Gastrocnemius medialis (tissue), 4 donors: ENCODE results near the gene HIP1. TPM values are rescaled to one million over a fixed set of nuclear protein-coding genes. Genes with fewer than 3 reads are reported as not detected.

Source experiments
- ATAC-seq, 2 donors: fragments of 150-250 bp; one replicate each; pipeline ENCODE4 v1.9.1; 2016
- DNase-seq, 2 donors: peaks; one replicate each; pipeline ENCODE4 v3.0.0-alpha.2; 2019
- H3K27ac ChIP-seq, 4 donors: fragments of 200-600 bp; sonication (generic); 1 replicate in 1 of 4; 2 replicates in 3 of 4; pipeline ENCODE4 v1.5.1; 2016 to 2018; ENCODE audit warnings: mild to moderate bottlenecking in 2 of 4, moderate library complexity in 1 of 4
- H3K27me3 ChIP-seq, 3 donors: fragments of 200-600 bp; sonication (generic) in 2 of 3; 1 replicate in 1 of 3; 2 replicates in 2 of 3; pipeline versions ENCODE4 v1.5.1 to v1.6.0; 2016 to 2019; ENCODE audit warnings: mild to moderate bottlenecking in 1 of 3, moderate library complexity in 1 of 3
- H3K36me3 ChIP-seq, 2 donors: fragments of 200-600 bp; sonication (generic) in 1 of 2; one replicate each; pipeline ENCODE4 v1.5.1; 2017 to 2018
- H3K4me1 ChIP-seq, 2 donors: fragments of 200-600 bp; sonication (generic) in 1 of 2; one replicate each; pipeline ENCODE4 v1.5.1; 2016 to 2017; ENCODE audit warnings: mild to moderate bottlenecking in 2 of 2
- H3K4me3 ChIP-seq, 4 donors: fragments of 200-600 bp; sonication (generic) in 3 of 4; 1 replicate in 1 of 4; 2 replicates in 3 of 4; pipeline ENCODE4 v1.5.1; 2016 to 2019; ENCODE audit warnings: mild to moderate bottlenecking in 2 of 4
- H3K9me3 ChIP-seq, 3 donors: fragments of 200-600 bp; sonication (generic) in 2 of 3; 1 replicate in 1 of 3; 2 replicates in 2 of 3; pipeline ENCODE4 v1.5.1; 2016 to 2019
- CTCF ChIP-seq, 5 experiments: fragments of 450-650 bp in 3 of 5; fragments of 200-600 bp in 2 of 5; sonication (generic) in 2 of 5; IDR thresholded peaks in 4 of 5; conservative IDR thresholded peaks in 1 of 5; 1 replicate in 4 of 5; 2 replicates in 1 of 5; pipeline ENCODE4 v1.5.1; 2016 to 2019; ENCODE audit warnings: antibody characterized with exemption in 5 of 5, mild to moderate bottlenecking in 3 of 5, moderate library complexity in 3 of 5
- POLR2A ChIP-seq, 2 donors: fragments of 450-650 bp; IDR thresholded peaks; one replicate each; pipeline ENCODE4 v1.6.1; 2017; ENCODE audit warnings: antibody characterized with exemption in 2 of 2, mild to moderate bottlenecking in 2 of 2, moderate library complexity in 2 of 2
- in situ Hi-C, 4 donors: fragments of 200-750 bp; cut with MboI; loops; one replicate each; pipeline versions ENCODE4 v1.15.0 to v1.8.0; 2017; ENCODE audit warnings: low sequenced_read_pairs in 4 of 4
- intact Hi-C: fragments of 100-400 bp; cut with DNase I; formaldehyde crosslinking; loops from one replicate; pipeline ENCODE4 v1.15.1; 2023; ENCODE audit warnings: low total_unique reads
- total RNA-seq, 4 donors: library from RNA; depleted of rRNA; stranded (reverse); fragments of >200 nt; gene quantifications; one replicate each; pipeline versions ENCODE4 v1.1.0 to v1.2.3, GENCODE V29; 2016

Gene HIP1
- total RNA-seq, 4 donors from 2014 or later = 5.8 to 11.1 (median 7.9) TPM

- intact Hi-C loops = no loop called here
- Histone ChIP-seq H3K4me3 (no peak overlapping the region), H3K9me3 (no peaks in the 10 kb centered on the region), H3K4me1 (no peaks in the 10 kb centered on the region), H3K27ac (no peak overlapping the region), H3K36me3 (no peaks in the 10 kb centered on the region), H3K27me3 (no peaks in the 10 kb centered on the region)
- ATAC-seq (no peak), DNase-seq (no peak)
- in situ Hi-C loops = loop anchor here in 1 of 4 donors (25.0 kb wide), 1 partner anchor 89 kb away; the partner anchor contains the start of gene HIP1
- TF ChIP-seq POLR2A (IDR thresholded peaks at IDR 0.05) (no peak), CTCF (IDR thresholded peaks at IDR 0.05 in 4 of 5, conservative IDR thresholded peaks at IDR 0.05 in 1 of 5) (no peak)
Measured at GRCh38 chr7:75647709-75648438, 90.9 kb downstream of the HIP1 start.

GRCh38 chr7:75646571-75647102 lies 92.1 kb downstream of the HIP1 start:
- TF ChIP-seq POLR2A (IDR thresholded peaks at IDR 0.05) (no peak), CTCF (IDR thresholded peaks at IDR 0.05 in 4 of 5, conservative IDR thresholded peaks at IDR 0.05 in 1 of 5) (no peak)
- in situ Hi-C loops = loop anchor here in 1 of 4 donors (25.0 kb wide), 1 partner anchor 91 kb away; the partner anchor contains the start of gene HIP1
- no peak for ATAC-seq
- no peak for DNase-seq
- no peaks in the 10 kb centered on the region for H3K9me3 ChIP-seq
- no peak overlapping the region for H3K4me3 ChIP-seq
- intact Hi-C loops = no loop called here
- no peaks in the 10 kb centered on the region for H3K27me3 ChIP-seq
- no peaks in the 10 kb centered on the region for H3K4me1 ChIP-seq
- no peak overlapping the region for H3K27ac ChIP-seq
- H3K36me3 ChIP-seq = no peaks in the 10 kb centered on the region

- H3K4me1 ChIP-seq = no peaks in the 10 kb centered on the region
- H3K27ac ChIP-seq = no peak overlapping the region
- TF ChIP-seq CTCF (IDR thresholded peaks at IDR 0.05 in 4 of 5, conservative IDR thresholded peaks at IDR 0.05 in 1 of 5) = no peak
- TF ChIP-seq POLR2A (IDR thresholded peaks at IDR 0.05) = no peak
- intact Hi-C loops (no loop called here), in situ Hi-C loops (loop anchor here in 1 of 4 donors (25.0 kb wide), 1 partner anchor 92 kb away; the partner anchor contains the start of gene HIP1)
- ATAC-seq = no peak
- no peaks in the 10 kb centered on the region for H3K36me3 ChIP-seq
- no peak for DNase-seq
- no peaks in the 10 kb centered on the region for H3K9me3 ChIP-seq
- H3K27me3 ChIP-seq = no peaks in the 10 kb centered on the region
- no peak overlapping the region for H3K4me3 ChIP-seq
Measured at GRCh38 chr7:75645570-75645969, 93.2 kb downstream of the HIP1 start.

- no peaks in the 10 kb centered on the region for H3K36me3 ChIP-seq
- peaks cover 3 to 6% of the 10 kb centered on the region in 2 donors for H3K4me1 ChIP-seq
- H3K27me3 ChIP-seq = no peaks in the 10 kb centered on the region
- in situ Hi-C loops (loop anchor here in 1 of 4 donors (25.0 kb wide), 1 partner anchor 93 kb away; the partner anchor contains the start of gene HIP1), intact Hi-C loops (no loop called here)
- no peaks in the 10 kb centered on the region for H3K9me3 ChIP-seq
- H3K27ac ChIP-seq = no peak overlapping the region
- no peak for TF ChIP-seq CTCF (IDR thresholded peaks at IDR 0.05 in 4 of 5, conservative IDR thresholded peaks at IDR 0.05 in 1 of 5)
- TF ChIP-seq POLR2A (IDR thresholded peaks at IDR 0.05) = no peak
- ATAC-seq = no peak
- no peak overlapping the region for H3K4me3 ChIP-seq
- DNase-seq = no peak
Measured at GRCh38 chr7:75644589-75644988, 94.2 kb downstream of the HIP1 start.
